HG02938 (cell line): ENCODE results near the gene GNG14.
"Not testable (repeated sequence)": the region's sequence is repeated elsewhere in the genome, so short reads cannot be mapped to it uniquely, and the experiment has no call there.

ENCODE experiments used
- ATAC-seq: cut with Tn5 transposase; IDR thresholded peaks from one replicate; pipeline ENCODE4 v1.9.1; 2021; ENCODE audit warnings: mild to moderate bottlenecking, moderate library complexity; ENCODE audit not compliant: unreplicated experiment

GNG14 gene

GRCh38 chr19:12687496-12688196 is at the start of gene GNG14:
GNG14 (plus strand) TSS chr19:12687998; CDS start chr19:12688049, 51 bp downstream.
- no peak for ATAC-seq

DNA sequence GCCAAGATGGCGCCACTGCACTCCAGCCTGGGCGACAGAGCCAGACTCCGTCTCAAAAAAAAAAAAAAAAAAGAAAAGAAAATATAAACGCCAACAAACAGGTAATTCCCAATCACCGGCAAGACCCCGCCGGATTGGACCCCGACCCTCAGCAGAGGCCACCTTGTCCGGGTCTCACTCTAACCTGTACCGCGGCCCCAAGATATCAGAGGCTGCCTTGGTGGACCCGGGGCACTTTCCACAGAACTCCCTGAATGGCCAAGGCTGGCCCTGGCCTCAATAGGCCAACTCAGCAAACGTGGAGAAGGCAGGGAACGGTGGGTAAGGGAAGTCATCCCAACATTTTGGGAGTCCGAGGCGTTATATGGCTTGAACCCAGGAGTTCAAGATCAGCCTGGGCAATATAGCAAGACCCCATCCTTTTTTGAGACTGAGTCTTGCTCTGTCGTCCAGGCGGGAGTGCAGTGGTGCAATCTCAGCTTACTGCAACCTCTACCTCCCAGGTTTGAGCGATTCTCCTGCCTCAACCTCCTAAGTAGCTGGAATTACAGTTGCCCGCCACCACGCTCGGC is 49.1 kb upstream of the GNG14 start:
- ATAC-seq = no peak

DNA sequence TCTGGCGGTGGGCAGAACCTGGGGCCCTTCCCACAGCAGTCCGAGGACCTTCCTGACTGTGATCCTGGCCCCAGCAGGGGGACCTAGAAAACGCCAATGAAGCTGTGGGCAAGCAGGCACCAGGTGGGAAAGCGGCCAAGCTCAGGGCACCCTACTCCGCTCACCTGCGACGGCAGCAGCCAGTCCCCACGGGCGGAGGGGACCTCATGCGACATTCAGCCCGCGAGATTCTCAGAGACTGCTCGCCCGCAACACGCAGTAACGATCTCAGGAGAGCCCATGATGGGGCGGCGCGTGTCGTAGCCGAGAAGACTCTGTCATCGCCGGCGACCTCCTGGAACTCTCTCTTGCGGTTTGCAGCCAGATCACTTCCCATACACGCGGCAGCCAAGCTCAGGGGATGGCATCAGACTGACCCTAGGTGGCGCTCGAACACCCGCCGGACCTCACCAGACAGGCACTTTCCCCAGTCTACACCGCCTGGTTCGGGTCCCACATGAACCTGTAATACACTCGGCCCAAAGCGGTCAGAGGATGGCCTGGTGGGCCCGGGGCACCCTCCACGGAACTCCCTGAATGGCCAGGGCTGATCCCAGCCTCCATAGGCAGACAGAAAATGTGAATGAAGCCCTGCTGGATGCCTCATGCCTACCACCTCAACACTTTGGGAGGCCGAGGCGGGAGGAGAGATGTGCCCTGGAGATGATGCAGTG is 47.7 kb upstream of the GNG14 start:
- no peak for ATAC-seq

DNA sequence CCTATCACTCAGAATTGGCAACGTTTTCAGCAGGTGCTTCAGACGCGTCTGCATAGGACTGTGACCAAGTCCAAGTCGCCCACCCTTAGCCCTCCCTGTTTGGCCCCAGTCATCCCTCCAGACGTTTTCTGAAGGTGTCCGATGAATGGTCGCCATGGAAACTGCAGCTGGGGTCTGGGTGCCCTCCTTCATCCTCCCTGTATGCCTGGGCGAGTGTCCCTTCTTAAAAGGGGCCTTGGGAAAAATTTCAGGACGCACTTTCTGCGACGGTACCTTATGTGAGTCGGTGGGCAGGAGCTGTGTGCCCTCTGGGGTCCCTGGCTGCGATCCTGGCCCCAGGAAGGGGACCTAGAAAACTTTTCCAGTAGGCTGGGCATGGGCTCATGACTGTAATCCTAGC is 46.3 kb upstream of the GNG14 start:
- ATAC-seq = no peak

- ATAC-seq = no peak
Measured at GRCh38 chr19:12642506-12642905, 45.3 kb upstream of the GNG14 start.

GRCh38 chr19:12643716-12644115 is 44.1 kb upstream of the GNG14 start:
- ATAC-seq = not testable (repeated sequence)

GRCh38 chr19:12646551-12646950 is 41.2 kb upstream of the GNG14 start:
- ATAC-seq = no peak

- no peak for ATAC-seq
Measured at GRCh38 chr19:12647047-12647446, 40.8 kb upstream of the GNG14 start.

DNA sequence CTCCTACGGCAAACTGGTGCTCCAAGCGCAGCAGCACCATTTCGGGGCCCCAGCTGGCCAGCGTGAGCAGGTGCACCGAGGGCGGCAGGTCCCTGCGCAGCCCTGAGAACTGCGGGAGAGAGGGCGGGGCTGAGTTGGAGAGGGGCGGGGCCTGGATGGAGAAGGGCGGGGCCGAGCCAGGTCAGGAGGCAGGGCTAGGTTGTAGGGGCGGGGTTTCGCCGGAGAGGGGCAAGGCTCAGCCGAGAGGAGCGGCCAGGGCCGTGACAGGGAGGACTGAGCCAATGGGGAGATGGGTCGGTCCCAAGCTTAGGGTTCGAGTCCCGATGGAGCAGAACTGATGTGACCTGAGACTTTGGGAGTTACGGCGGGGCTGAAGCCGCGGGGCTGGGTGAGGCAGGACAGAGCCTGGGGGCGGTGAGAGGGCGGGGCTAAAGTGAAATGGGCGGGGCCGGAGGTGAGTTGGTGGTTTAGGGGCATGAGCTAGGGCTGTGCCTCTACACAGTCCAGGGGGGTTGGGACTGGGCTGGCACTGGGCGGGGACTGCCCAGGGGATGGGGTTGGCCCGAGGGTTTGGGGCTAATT is 40.2 kb upstream of the GNG14 start:
- no peak for ATAC-seq

DNA sequence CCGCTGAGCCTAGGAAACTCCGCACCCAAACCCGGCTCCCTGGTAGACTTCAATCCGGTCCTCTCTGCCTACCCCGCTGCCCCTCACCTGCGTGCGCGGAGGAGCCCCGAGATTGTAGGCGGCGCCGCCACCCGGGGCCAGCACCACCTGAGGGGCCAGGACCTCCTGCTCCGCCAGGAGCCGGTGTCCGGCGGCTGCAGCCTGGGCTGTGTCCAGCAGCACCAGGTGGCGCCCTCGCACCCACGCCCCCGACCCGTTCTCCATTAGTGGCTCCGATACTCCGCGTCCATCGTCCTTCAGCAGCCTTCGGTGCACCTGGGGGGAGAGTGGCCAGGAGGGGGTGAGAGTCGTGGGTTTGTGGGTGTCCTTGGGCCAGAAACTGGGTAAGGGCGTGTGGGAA is 39.7 kb upstream of the GNG14 start:
- ATAC-seq = no peak

DNA sequence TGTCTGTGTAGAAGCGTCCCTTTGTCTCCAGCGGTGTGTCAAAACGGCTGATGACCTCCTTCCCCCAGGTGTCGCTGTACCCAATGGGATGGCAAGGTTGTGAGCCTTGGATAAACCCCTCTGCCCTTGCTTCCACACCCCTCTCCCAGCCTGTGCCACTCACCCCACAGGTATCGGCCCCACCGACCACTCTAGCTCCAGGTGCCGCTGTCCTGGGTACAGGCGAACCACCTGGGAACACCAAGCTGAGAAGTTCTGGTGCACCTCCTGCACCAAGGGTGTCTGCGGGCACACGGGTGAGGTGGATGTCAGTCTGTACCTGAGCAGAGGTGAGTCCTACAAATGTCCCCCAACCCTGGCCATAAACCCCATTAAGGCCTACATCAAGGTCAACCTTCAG is 37.9 kb upstream of the GNG14 start:
- ATAC-seq = no peak

- no peak for ATAC-seq
Measured at GRCh38 chr19:12652219-12652618, 35.6 kb upstream of the GNG14 start.

- no peak for ATAC-seq
Measured at GRCh38 chr19:12655546-12655945, 32.3 kb upstream of the GNG14 start.

DNA sequence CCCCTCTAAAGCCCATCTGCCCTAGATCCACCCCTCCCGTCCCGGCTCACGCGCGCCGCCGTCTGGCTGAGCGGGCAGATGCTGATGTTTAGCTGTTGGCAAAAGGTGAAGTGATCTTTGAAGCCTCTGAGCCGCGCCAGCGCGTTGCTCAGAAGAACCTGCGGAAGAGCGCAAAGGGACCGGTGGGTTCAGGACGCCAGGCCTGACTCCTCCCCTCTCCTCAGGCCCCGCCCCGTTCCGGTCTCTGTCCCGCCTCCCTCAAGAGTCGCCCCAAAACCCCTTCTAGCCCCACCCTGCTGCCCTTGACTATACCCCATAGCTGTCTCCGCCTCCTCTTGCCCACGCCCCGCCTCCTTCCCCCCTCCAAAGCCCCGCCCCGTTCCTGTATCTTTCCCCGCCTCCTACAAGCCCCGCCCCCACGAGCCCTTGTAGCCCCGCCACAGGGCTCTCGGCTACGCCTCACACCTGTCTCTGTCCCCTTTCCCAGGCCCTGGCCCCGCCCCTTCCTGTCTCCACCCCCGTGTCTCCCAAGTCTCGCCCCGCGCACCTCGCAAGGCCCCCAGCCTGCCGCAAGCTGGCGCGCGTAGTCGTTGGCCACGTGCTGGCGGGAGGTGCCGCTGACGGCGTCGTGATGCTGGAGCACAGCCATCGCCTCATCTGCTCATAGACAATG is 30.8 kb upstream of the GNG14 start:
- ATAC-seq = no peak

- ATAC-seq = no peak
Measured at GRCh38 chr19:12657966-12658365, 29.8 kb upstream of the GNG14 start.

DNA sequence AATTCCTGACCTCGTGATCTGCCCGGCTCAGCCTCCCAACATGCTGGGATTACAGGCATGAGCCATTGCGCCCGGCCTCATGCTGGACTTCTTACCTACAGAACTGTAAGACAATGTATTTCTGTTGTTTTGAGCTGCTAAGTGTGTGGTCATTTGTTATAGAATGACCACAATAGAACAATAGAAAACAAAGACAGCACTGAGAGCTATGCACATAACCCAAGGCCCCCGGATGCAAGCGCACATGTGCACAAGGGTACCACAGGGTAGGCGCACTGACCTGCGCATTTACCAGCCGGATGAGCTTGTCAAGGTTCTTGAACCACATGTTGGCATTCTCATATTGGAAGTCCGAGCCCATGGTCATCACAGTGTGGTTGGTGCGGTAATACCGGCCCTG is 26.8 kb upstream of the GNG14 start:
- no peak for ATAC-seq

GRCh38 chr19:12664406-12665280 is 23.2 kb upstream of the GNG14 start:
- no peak for ATAC-seq

GRCh38 chr19:12665281-12665573 is 22.6 kb upstream of the GNG14 start:
- no peak for ATAC-seq

GRCh38 chr19:12665671-12666264 is 22.0 kb upstream of the GNG14 start:
- no peak for ATAC-seq
